A673 (cell line): ENCODE data around the gene C17orf113. TPM values are rescaled to one million over a fixed set of nuclear protein-coding genes. Genes with fewer than 3 reads are reported as not detected.

Experiments used
- BruUV-seq: library from RNA; stranded (reverse); fragments of 400-500 nt; replicated peaks from 2 replicates; lab custom pipeline; 2021; lab: Mats Ljungman, UMichigan
- CTCF ChIA-PET: fragments of 300-600 bp; sonication (Branson Sonifier 250); formaldehyde crosslinking; loops from one replicate; lab custom pipeline; 2022; ENCODE audit warnings: antibody characterized with exemption; lab: Charles Lee
- POLR2A ChIA-PET: fragments of 300-600 bp; sonication (Branson Sonifier 250); formaldehyde crosslinking; loops from one replicate; lab custom pipeline; 2022; ENCODE audit warnings: antibody characterized with exemption; ENCODE audit not compliant: low non-redundant PET; lab: Charles Lee
- DNase-seq: peaks from one replicate; pipeline ENCODE4 v3.0.0-alpha.2; 2015; ENCODE audit warnings: low spot score
- H3K27ac ChIP-seq: fragments of 200-600 bp; sonication (generic); 2 replicates; pipeline ENCODE4 v1.5.1; 2016; ENCODE audit warnings: mixed run types, low read depth, mild to moderate bottlenecking, mixed read lengths, antibody characterized with exemption, low read length; ENCODE audit not compliant: poor library complexity, severe bottlenecking
- H3K27me3 ChIP-seq: fragments of 200-600 bp; sonication (generic); replicated peaks from 2 replicates; pipeline ENCODE4 v1.6.1; 2017; ENCODE audit warnings: mixed run types, low read depth, mild to moderate bottlenecking, mixed read lengths, antibody characterized with exemption, low read length; ENCODE audit not compliant: insufficient read depth, poor library complexity
- H3K36me3 ChIP-seq: fragments of 200-600 bp; sonication (generic); 2 replicates; pipeline ENCODE4 v1.6.1; 2016; ENCODE audit warnings: mixed run types, mild to moderate bottlenecking, mixed read lengths, antibody characterized with exemption, low read length; ENCODE audit not compliant: insufficient read depth, poor library complexity, severe bottlenecking
- H3K4me1 ChIP-seq: fragments of 200-600 bp; sonication (generic); 2 replicates; pipeline ENCODE4 v1.6.1; 2017; ENCODE audit warnings: mixed run types, mild to moderate bottlenecking, mixed read lengths, antibody characterized with exemption, low read length; ENCODE audit not compliant: insufficient read depth, poor library complexity, severe bottlenecking
- H3K4me3 ChIP-seq: fragments of 200-600 bp; sonication (generic); 2 replicates; pipeline ENCODE4 v1.5.1; 2016; ENCODE audit warnings: low read depth, mixed run types, mild to moderate bottlenecking, mixed read lengths, low read length; ENCODE audit not compliant: poor library complexity, severe bottlenecking
- H3K9me3 ChIP-seq: fragments of 200-600 bp; sonication (generic); 2 replicates; pipeline ENCODE4 v1.6.1; 2016; ENCODE audit warnings: mixed run types, low read depth, mild to moderate bottlenecking, mixed read lengths, antibody characterized with exemption, low read length; ENCODE audit not compliant: poor library complexity, severe bottlenecking
- EZH2 ChIP-seq: fragments of 200-600 bp; sonication (generic); IDR thresholded peaks from 2 replicates; pipeline ENCODE4 v1.6.1; 2017; ENCODE audit warnings: borderline replicate concordance, low read depth, mild to moderate bottlenecking, mixed read lengths, antibody characterized with exemption, low read length; ENCODE audit not compliant: poor library complexity, severe bottlenecking
- intact Hi-C: fragments of 100-400 bp; cut with micrococcal nuclease; formaldehyde crosslinking; loops from one replicate; pipeline ENCODE4 v1.10.0; 2022; ENCODE audit not compliant: unreplicated experiment
- total RNA-seq: library from RNA; stranded (reverse); gene quantifications from 2 replicates; pipeline ENCODE4 v1.2.3, GENCODE V29; 2021
- TF ChIP-seq, protein P1 (sequence below): fragments of 300-800, 200-600 bp; sonication (generic); conservative IDR thresholded peaks from 2 replicates; pipeline ENCODE4 v1.5.1; 2017; ENCODE audit warnings: low read depth, mild to moderate bottlenecking, antibody characterized with exemption, low read length, moderate library complexity, mixed read lengths

Gene C17orf113
- total RNA-seq, 1 experiment from 2014 or later: 0.41 TPM

GRCh38 chr17:42059815-42060214 lies 9.4 kb upstream of the C17orf113 start:
- BruUV-seq: no TSS peak
- H3K36me3 ChIP-seq: no peaks in the 10 kb centered on the region
- CTCF ChIA-PET: no interaction called here

DNA sequence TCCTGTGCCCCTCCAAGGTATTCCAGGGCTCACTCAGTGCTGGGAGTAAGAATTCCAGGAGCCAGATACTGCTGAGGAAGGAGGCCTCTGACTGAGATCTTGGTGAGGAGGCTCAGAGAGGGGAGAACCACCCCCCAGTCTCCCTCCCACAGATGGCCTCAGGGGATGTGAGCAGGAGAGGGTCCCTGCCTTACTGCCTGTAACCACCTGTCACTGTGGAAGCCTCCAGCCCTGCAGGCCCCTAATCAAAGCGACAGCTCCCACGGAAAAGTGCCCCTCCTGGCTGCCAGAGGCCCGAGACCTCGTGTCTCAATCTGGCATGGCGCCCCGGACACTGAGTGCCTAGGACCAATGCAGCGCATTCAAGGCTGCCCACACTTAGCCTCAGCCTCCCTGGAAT lies 7.7 kb upstream of the C17orf113 start:
- intact Hi-C loops: no loop called here
- no peaks in the 10 kb centered on the region for H3K27me3 ChIP-seq

More at GRCh38 chr17:42059815-42060214, 9.4 kb upstream of the C17orf113 start:
- Histone ChIP-seq H3K9me3 (no peaks in the 10 kb centered on the region), H3K27me3 (no peaks in the 10 kb centered on the region), H3K27ac (no peak overlapping the region), H3K4me1 (no peaks in the 10 kb centered on the region), H3K4me3 (no peak overlapping the region)
- no peak for TF ChIP-seq EZH2
- TF ChIP-seq, protein P1, sequence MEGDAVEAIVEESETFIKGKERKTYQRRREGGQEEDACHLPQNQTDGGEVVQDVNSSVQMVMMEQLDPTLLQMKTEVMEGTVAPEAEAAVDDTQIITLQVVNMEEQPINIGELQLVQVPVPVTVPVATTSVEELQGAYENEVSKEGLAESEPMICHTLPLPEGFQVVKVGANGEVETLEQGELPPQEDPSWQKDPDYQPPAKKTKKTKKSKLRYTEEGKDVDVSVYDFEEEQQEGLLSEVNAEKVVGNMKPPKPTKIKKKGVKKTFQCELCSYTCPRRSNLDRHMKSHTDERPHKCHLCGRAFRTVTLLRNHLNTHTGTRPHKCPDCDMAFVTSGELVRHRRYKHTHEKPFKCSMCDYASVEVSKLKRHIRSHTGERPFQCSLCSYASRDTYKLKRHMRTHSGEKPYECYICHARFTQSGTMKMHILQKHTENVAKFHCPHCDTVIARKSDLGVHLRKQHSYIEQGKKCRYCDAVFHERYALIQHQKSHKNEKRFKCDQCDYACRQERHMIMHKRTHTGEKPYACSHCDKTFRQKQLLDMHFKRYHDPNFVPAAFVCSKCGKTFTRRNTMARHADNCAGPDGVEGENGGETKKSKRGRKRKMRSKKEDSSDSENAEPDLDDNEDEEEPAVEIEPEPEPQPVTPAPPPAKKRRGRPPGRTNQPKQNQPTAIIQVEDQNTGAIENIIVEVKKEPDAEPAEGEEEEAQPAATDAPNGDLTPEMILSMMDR: no peak
- intact Hi-C loops: no loop called here
- POLR2A ChIA-PET: no interaction called here
- no peak for DNase-seq

DNA sequence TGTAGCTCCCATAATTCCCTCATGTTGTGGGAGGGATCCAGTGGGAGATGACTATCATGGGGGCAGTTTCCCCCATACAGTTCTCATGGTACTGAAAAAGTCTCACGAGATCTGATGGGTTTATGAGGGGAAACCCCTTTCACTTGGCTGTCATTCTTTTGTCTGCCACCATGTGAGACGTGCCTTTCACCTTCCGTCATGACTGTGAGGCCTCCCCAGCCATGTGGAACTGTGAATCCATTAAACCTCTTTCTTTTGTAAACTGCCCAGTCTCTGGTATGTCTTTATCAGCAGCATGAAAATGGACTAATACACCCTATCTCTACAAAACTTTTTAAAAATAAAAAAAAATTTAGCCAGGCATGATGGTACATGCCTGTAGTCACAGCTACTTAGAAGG lies 6.2 kb upstream of the C17orf113 start:
- H3K4me1 ChIP-seq: no peaks in the 10 kb centered on the region
- no peaks in the 10 kb centered on the region for H3K9me3 ChIP-seq
- ChIA-PET CTCF (no interaction called here), POLR2A (interaction anchor here (0.6 kb wide), 1 partner anchor 354 kb away, joined by 16 read pairs; no protein-coding TSS in a partner anchor)
- no peak overlapping the region for H3K27ac ChIP-seq
- no peak for DNase-seq
- H3K4me3 ChIP-seq: no peak overlapping the region
- no peak for TF ChIP-seq EZH2
- TF ChIP-seq, protein P1: no peak
- no peaks in the 10 kb centered on the region for H3K36me3 ChIP-seq
- no peaks in the 10 kb centered on the region for H3K27me3 ChIP-seq
- no TSS peak for BruUV-seq
- intact Hi-C loops: no loop called here

More for the DNA sequence above, 7.7 kb upstream of the C17orf113 start:
- Histone ChIP-seq H3K4me1 (no peaks in the 10 kb centered on the region), H3K36me3 (no peaks in the 10 kb centered on the region), H3K27ac (no peak overlapping the region), H3K4me3 (no peak overlapping the region), H3K9me3 (no peaks in the 10 kb centered on the region)
- ChIA-PET POLR2A (no interaction called here), CTCF (no interaction called here)
- no peak for DNase-seq
- no TSS peak for BruUV-seq
- TF ChIP-seq, protein P1: no peak
- no peak for TF ChIP-seq EZH2
